ENCODE measurements around the gene PALB2. TPM values are rescaled to one million over a fixed set of nuclear protein-coding genes. Genes with fewer than 3 reads are reported as not detected.
A peak's percentile ranks its signal among the peaks of the same experiment; 100 is the strongest.

The PALB2 gene
- total and polyA plus RNA-seq, 12 donors: 2.5 to 8.6 (median 4.7) TPM

DNA sequence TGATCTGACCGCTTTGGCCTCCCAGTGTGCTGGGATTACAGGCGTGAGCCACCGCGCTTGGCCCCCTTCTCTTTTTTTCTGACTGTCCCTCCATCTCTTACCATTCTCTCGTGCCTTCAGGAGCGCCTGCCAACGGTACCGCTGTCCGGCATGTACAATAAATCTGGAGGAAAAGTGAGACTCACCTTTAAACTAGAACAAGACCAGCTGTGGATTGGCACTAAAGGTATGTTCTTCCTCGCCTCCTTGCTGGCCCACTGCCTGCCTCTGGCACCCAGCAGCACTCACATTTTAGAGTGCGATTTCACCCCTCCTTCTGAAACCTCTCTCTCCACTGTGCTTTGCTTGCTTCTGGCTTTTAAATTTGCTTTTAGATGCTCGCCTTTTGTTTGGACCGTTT, 78.6 kb downstream of the PALB2 start:
- no peak overlapping the region for H3K27ac ChIP-seq
- no peak overlapping the region for H3K4me3 ChIP-seq
- DNase-seq (no peak), ATAC-seq (no peak)
- no peaks in the 10 kb centered on the region for H3K9me3 ChIP-seq
- intact Hi-C loops (cut with DNase I): no loop called here
- 94 to 97% methylated on average over 13 of the region's 13 CpGs for WGBS, 2 donors
- H3K36me3 ChIP-seq: peaks cover 0 to 88% (median 62%) of the 10 kb centered on the region in 9 donors
- H3K27me3 ChIP-seq: no peaks in the 10 kb centered on the region
- peaks cover 16 to 56% (median 34%) of the 10 kb centered on the region in 9 donors for H3K4me1 ChIP-seq
- TF ChIP-seq, protein P1, sequence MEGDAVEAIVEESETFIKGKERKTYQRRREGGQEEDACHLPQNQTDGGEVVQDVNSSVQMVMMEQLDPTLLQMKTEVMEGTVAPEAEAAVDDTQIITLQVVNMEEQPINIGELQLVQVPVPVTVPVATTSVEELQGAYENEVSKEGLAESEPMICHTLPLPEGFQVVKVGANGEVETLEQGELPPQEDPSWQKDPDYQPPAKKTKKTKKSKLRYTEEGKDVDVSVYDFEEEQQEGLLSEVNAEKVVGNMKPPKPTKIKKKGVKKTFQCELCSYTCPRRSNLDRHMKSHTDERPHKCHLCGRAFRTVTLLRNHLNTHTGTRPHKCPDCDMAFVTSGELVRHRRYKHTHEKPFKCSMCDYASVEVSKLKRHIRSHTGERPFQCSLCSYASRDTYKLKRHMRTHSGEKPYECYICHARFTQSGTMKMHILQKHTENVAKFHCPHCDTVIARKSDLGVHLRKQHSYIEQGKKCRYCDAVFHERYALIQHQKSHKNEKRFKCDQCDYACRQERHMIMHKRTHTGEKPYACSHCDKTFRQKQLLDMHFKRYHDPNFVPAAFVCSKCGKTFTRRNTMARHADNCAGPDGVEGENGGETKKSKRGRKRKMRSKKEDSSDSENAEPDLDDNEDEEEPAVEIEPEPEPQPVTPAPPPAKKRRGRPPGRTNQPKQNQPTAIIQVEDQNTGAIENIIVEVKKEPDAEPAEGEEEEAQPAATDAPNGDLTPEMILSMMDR (IDR thresholded peaks at IDR 0.05): no peak

DNA sequence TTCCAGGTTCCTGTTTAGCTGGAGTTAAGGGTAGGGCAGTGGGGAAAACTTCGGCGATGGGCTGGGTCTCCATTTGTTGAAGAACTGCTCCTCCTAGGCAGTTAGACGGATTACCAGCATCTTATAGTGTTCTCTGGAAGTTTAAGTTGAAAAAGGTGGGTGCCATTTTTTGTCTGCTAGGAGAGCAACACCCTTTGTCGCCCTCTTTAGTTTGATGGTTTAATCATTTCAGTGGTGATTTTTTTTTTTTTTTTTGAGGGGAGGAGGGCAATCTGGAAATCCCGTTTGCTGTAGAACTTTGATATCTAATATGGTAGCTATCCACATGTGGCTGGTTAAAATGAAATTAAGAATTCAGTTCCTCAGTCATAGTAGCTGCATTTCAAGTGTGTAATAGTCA, 79.5 kb downstream of the PALB2 start:
- intact Hi-C loops (cut with DNase I): no loop called here
- DNase-seq (no peak), ATAC-seq (no peak)
- peaks cover 0 to 79% (median 52%) of the 10 kb centered on the region in 9 donors for H3K36me3 ChIP-seq
- TF ChIP-seq, protein P1 (IDR thresholded peaks at IDR 0.05): no peak
- H3K27me3 ChIP-seq: no peaks in the 10 kb centered on the region
- H3K27ac ChIP-seq: no peak overlapping the region
- peaks cover 16 to 58% (median 38%) of the 10 kb centered on the region in 9 donors for H3K4me1 ChIP-seq
- WGBS, 2 donors: 77 to 86% methylated on average over 5 of the region's 5 CpGs
- no peak overlapping the region for H3K4me3 ChIP-seq
- H3K9me3 ChIP-seq: no peaks in the 10 kb centered on the region

DNA sequence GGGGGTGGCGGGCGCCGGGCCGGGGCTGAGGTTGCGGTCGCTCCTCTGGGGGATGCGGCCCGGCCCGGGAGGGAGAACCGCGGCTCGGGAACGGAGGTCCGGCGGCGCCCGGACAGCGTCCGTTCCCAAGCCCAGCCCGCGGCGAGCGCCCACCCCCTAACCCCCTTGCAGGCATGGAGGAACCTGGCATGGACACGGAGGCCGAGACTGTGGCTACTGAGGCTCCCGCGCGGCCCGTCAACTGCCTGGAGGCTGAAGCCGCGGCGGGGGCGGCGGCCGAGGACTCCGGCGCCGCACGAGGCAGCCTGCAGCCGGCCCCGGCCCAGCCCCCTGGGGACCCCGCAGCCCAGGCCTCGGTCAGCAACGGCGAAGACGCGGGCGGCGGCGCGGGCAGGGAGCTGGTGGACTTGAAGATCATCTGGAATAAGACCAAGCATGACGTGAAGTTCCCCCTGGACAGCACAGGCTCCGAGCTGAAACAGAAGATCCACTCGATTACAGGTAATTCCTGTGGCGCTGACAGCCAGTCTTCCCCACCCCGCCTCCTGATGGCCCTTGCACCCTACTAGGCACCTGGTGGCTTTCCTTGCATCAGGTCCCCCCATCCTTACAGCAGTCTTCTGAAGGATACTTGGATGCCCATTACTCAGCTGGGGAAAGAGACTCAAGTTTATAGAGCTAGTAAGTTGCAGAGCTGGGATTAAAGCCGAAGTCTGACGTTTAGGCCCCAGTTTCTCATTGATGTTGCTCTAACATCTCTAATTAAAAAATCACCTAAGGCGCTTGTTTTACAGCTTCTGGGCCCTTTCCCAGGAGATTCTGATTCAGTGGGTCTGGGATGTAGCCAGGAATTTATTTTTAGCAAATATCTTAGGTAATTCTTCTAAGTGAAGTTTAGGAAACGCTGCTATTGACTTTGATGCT, 83.1 kb downstream of the PALB2 start:
- ATAC-seq (peak in 2 of 8 donors; percentile 3 to 8), DNase-seq (peak in 1 of 2 donors; percentile 30)
- Histone ChIP-seq H3K27me3 (no peaks in the 10 kb centered on the region), H3K36me3 (peaks cover 0 to 49% (median 31%) of the 10 kb centered on the region in 9 donors), H3K4me3 (peak overlapping the region; percentile 82 to 99 (median 93)), H3K27ac (peak overlapping the region; percentile 79 to 97 (median 93)), H3K4me1 (peaks cover 10 to 45% (median 40%) of the 10 kb centered on the region in 9 donors), H3K9me3 (no peaks in the 10 kb centered on the region)
- TF ChIP-seq, protein P1 (IDR thresholded peaks at IDR 0.05): no peak
- intact Hi-C loops (cut with DNase I): loop anchor here in 6 of 10 donors (1.0 to 5.0 kb wide), 5 partner anchors 38 to 61 kb away; partner anchors contain the start of genes NDUFAB1 (in 6 of the 6) and GGA2 (in 2 of the 6)
- WGBS, 2 donors: 1% methylated on average over 55 to 60 of the region's 60 CpGs

DNA sequence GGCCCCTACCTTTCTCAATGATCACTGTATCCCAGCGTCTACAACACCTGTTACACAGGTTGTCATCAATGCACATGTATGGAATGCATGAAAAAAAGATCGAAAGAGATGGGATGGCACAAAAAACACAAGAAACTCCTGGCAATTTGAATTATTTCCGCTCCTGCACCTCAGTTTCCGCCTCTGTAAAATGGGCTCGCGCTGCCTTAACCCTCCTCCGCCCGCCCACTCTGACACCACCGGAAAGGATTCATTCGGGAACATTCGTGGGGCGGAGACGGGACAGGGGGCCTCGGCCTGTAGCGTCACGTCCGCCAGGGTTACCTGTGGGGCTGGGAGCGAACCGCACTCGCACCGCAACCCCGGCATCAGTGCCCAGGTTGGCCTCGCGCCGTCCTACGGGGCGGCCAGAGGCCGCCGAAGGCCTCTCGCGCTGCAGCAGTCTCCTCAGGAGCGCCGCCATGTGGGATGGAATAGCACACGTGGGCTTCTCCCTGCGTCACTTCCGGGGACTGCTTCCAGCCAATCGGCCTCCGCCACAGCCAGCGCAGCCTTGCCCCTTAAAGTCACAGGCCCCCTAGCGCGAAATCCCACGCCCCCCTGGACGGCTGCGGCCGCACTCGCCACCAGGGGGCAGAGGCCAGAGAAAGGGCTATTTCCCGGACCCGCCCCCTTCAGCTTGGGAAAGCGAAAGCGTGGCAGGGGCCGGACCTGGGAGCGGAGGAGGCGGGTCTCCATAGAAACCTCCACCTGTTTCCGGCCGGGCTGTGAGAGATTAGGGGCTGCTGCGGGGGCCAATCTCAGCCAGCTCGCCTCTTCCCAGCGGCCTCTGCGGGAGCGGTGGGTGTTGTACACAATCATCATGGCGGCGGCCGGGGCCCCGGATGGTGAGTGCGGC, 84.0 kb downstream of the PALB2 start, which contains the start of the genes EARS2 and UBFD1:
Gene EARS2 (minus strand): TSS at position 470 of the 898 bp plus-strand sequence. CDS start 7 bp downstream, at position 463.
Gene UBFD1 (plus strand): TSS at position 847 of the 898 bp plus-strand sequence. CDS start 16 bp downstream, at position 863.
- peak within 1 kb of the TSS; percentile 82 to 99 (median 93) for H3K4me3 ChIP-seq
- H3K4me1 ChIP-seq: peaks cover 10 to 45% (median 40%) of the 10 kb centered on the region in 9 donors
- WGBS, 2 donors: 2% methylated on average over 63 to 65 of the region's 65 CpGs
- H3K27me3 ChIP-seq: no peaks in the 10 kb centered on the region
- intact Hi-C loops (cut with DNase I): loop anchor here in 6 of 10 donors (1.0 to 5.0 kb wide), 5 partner anchors 39 to 60 kb away; partner anchors contain the start of genes NDUFAB1 (in 6 of the 6) and GGA2 (in 2 of the 6)
- TF ChIP-seq, protein P1 (IDR thresholded peaks at IDR 0.05): peak; percentile 88 to 99 (median 97)
- no peaks in the 10 kb centered on the region for H3K9me3 ChIP-seq
- H3K36me3 ChIP-seq: peaks cover 0 to 49% (median 23%) of the 10 kb centered on the region in 9 donors
- ATAC-seq (peak; percentile 96 to 98 (median 98)), DNase-seq (peak; percentile 98)
- peak within 1 kb of the TSS; percentile 79 to 97 (median 93) for H3K27ac ChIP-seq

Measured in heart right ventricle (tissue), 16 donors.